Stomach (tissue), 9 donors: ENCODE data around the gene PTHLH. TPM values are rescaled to one million over a fixed set of nuclear protein-coding genes. Genes with fewer than 3 reads are reported as not detected.

Experiments
- DNase-seq, 2 donors: peaks; one replicate each; pipeline versions ENCODE4 v3.0.0 to v3.0.0-alpha.2; 2013 to 2019
- H3K27ac ChIP-seq, 5 donors: fragments of 200-600 bp in 4 of 5; sonication (generic) in 4 of 5; one replicate each; pipeline ENCODE4 v1.5.1; 2013 to 2019; ENCODE audit warnings: mild to moderate bottlenecking in 1 of 5, moderate library complexity in 1 of 5
- H3K27me3 ChIP-seq, 3 donors: fragments of 200-600 bp; sonication (generic); one replicate each; pipeline ENCODE4 v1.5.1; 2017 to 2019; ENCODE audit warnings: mixed run types in 1 of 3
- H3K36me3 ChIP-seq, 4 donors: fragments of 200-600 bp; sonication (generic); 1 replicate in 3 of 4; 2 replicates in 1 of 4; pipeline ENCODE4 v1.5.1; 2016 to 2019
- H3K4me1 ChIP-seq, 4 donors: fragments of 200-600 bp; sonication (generic); one replicate each; pipeline ENCODE4 v1.5.1; 2016 to 2019
- H3K4me3 ChIP-seq, 4 donors: fragments of 200-600 bp; sonication (generic) in 3 of 4; one replicate each; pipeline ENCODE4 v1.5.1; 2016 to 2019; ENCODE audit warnings: mild to moderate bottlenecking in 1 of 4
- H3K9me3 ChIP-seq, 4 donors: fragments of 200-600 bp; sonication (generic); one replicate each; pipeline ENCODE4 v1.5.1; 2016 to 2019
- EP300 ChIP-seq: sonication (generic); formaldehyde crosslinking; IDR thresholded peaks from one replicate; pipeline ENCODE4 v1.6.1; 2017; ENCODE audit warnings: antibody characterized with exemption
- POLR2A ChIP-seq, 4 donors: fragments of 450-650 bp; IDR thresholded peaks; one replicate each; pipeline ENCODE4 v1.6.1; 2016; ENCODE audit warnings: antibody characterized with exemption in 4 of 4, control low read depth in 2 of 4, mild to moderate bottlenecking in 1 of 4, moderate library complexity in 1 of 4
- POLR2AphosphoS5 ChIP-seq, 3 donors: sonication (generic); formaldehyde crosslinking; IDR thresholded peaks; one replicate each; pipeline ENCODE4 v1.6.1; 2016; ENCODE audit warnings: antibody characterized with exemption in 3 of 3
- WGBS, 5 donors: extraction: QIAGEN DNeasy Blood & Tissue Kit in 3 of 5; methylation state at CpG; one replicate each; pipeline versions ENCODE4 v1.1.5 to v1.1.7; 2013 to 2018; 5-methylcytosine and 5-hydroxymethylcytosine counted together
- intact Hi-C: fragments of 100-400 bp; cut with DNase I; formaldehyde crosslinking; loops from one replicate; pipeline ENCODE4 v1.15.1; 2023; ENCODE audit warnings: low total_unique reads
- polyA plus RNA-seq, 3 donors: library from polyadenylated mRNA; stranded (reverse); fragments of 200-250 nt; gene quantifications; one replicate each; pipeline ENCODE4 v1.2.3, GENCODE V29; 2013
- total RNA-seq, 5 donors: library from RNA; depleted of rRNA; stranded (reverse); fragments of >200 nt; gene quantifications; one replicate each; pipeline versions ENCODE4 v1.1.0 to v1.2.3, GENCODE V29; 2014 to 2016
- TF ChIP-seq, protein P1 (sequence below), 7 experiments: fragments of 450-650 bp in 4 of 7; fragments of 200-600 bp in 3 of 7; sonication (generic) in 3 of 7; IDR thresholded peaks; one replicate each; pipeline ENCODE4 v1.5.1; 2016 to 2019; ENCODE audit warnings: antibody characterized with exemption in 7 of 7, control low read depth in 2 of 7, mild to moderate bottlenecking in 1 of 7
- donor health status: healthy with polysubstance abuse.
- donor health status: Bipolar disorder and iron deficiency.
- donor health status: healthy.

PTHLH gene
- total and polyA plus RNA-seq, 8 donors = 0.58 to 4.8 (median 1.7) TPM; not detected in 2

- no peaks in the 10 kb centered on the region for H3K36me3 ChIP-seq
- DNase-seq = no peak
- intact Hi-C loops = no loop called here
- no peak overlapping the region for H3K4me3 ChIP-seq
- no peak for TF ChIP-seq EP300
- TF ChIP-seq, protein P1, sequence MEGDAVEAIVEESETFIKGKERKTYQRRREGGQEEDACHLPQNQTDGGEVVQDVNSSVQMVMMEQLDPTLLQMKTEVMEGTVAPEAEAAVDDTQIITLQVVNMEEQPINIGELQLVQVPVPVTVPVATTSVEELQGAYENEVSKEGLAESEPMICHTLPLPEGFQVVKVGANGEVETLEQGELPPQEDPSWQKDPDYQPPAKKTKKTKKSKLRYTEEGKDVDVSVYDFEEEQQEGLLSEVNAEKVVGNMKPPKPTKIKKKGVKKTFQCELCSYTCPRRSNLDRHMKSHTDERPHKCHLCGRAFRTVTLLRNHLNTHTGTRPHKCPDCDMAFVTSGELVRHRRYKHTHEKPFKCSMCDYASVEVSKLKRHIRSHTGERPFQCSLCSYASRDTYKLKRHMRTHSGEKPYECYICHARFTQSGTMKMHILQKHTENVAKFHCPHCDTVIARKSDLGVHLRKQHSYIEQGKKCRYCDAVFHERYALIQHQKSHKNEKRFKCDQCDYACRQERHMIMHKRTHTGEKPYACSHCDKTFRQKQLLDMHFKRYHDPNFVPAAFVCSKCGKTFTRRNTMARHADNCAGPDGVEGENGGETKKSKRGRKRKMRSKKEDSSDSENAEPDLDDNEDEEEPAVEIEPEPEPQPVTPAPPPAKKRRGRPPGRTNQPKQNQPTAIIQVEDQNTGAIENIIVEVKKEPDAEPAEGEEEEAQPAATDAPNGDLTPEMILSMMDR (IDR thresholded peaks at IDR 0.05) = no peak
- no peak for TF ChIP-seq POLR2AphosphoS5 (IDR thresholded peaks at IDR 0.05)
- TF ChIP-seq POLR2A (IDR thresholded peaks at IDR 0.05) = no peak
- no peak overlapping the region for H3K27ac ChIP-seq
- no peaks in the 10 kb centered on the region for H3K9me3 ChIP-seq
- no peaks in the 10 kb centered on the region for H3K27me3 ChIP-seq
- H3K4me1 ChIP-seq = no peaks in the 10 kb centered on the region
- WGBS, 5 donors = 85 to 93% (median 92%) methylated on average over 4 of the region's 4 CpGs
Measured at GRCh38 chr12:27953348-27953747, 19.2 kb downstream of the PTHLH start.

DNA sequence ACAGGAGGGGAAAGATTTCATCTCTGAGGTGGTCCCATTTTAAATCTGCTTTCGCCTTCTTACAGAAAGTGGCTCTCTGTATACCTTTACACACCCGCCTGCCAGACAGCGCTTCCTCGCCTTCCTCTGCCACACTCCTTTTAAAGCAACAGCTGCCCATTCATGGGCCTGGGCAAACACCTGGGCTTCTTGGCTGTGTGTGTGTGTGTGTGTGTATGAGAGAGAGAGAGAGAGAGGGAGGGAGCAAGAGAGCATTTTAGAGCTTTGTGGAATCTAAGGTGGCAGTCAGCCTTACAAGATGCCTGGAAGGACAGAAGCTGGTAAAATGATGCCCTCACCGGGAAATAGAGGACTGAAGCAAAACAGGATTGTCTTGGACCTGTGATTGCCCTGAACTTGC, 20.0 kb downstream of the PTHLH start:
- 53 to 79% (median 64%) methylated on average over 5 of the region's 5 CpGs for WGBS, 5 donors
- intact Hi-C loops = no loop called here
- Histone ChIP-seq H3K4me1 (no peaks in the 10 kb centered on the region), H3K27ac (no peak overlapping the region), H3K4me3 (no peak overlapping the region), H3K36me3 (no peaks in the 10 kb centered on the region), H3K9me3 (no peaks in the 10 kb centered on the region), H3K27me3 (no peaks in the 10 kb centered on the region)
- no peak for DNase-seq
- TF ChIP-seq EP300 = no peak
- no peak for TF ChIP-seq POLR2AphosphoS5 (IDR thresholded peaks at IDR 0.05)
- TF ChIP-seq, protein P1 (IDR thresholded peaks at IDR 0.05) = no peak
- TF ChIP-seq POLR2A (IDR thresholded peaks at IDR 0.05) = no peak

DNA sequence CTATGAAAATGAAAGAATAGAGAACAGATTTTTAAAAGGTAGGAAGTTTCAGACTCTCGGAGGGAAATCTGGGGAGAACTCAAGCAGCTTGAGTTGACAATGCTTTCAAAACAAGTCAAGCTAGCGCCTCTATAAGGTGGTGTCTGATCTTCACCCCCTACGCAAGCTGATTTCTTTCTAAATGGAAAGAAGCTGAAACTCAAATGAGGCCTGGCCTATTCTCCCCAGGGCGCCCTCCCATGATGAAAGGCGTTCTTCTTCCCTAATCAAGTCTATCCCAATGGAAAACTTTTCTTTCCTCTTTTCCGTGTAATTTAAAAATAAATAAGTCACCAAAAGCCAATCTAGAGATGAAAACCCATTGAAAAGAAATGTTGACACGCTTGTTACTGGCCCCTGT, 20.6 kb downstream of the PTHLH start:
- Histone ChIP-seq H3K27ac (no peak overlapping the region), H3K4me1 (no peaks in the 10 kb centered on the region), H3K9me3 (no peaks in the 10 kb centered on the region), H3K27me3 (no peaks in the 10 kb centered on the region), H3K4me3 (no peak overlapping the region), H3K36me3 (no peaks in the 10 kb centered on the region)
- TF ChIP-seq, protein P1 (IDR thresholded peaks at IDR 0.05) = no peak
- no peak for TF ChIP-seq EP300
- 71 to 84% (median 82%) methylated on average over 7 of the region's 7 CpGs for WGBS, 5 donors
- intact Hi-C loops = no loop called here
- no peak for DNase-seq

- intact Hi-C loops = no loop called here
- no peaks in the 10 kb centered on the region for H3K27me3 ChIP-seq
Measured at GRCh38 chr12:27946421-27946820, 26.1 kb downstream of the PTHLH start.

More at GRCh38 chr12:27946421-27946820, 26.1 kb downstream of the PTHLH start:
- Histone ChIP-seq H3K27ac (no peak overlapping the region), H3K4me3 (no peak overlapping the region), H3K4me1 (no peaks in the 10 kb centered on the region), H3K36me3 (no peaks in the 10 kb centered on the region), H3K9me3 (no peaks in the 10 kb centered on the region)
- whole genome bisulfite sequencing, 5 donors = 83 to 93% (median 89%) methylated on average over 1 of the region's 1 CpG
- TF ChIP-seq POLR2AphosphoS5 (IDR thresholded peaks at IDR 0.05) (no peak), POLR2A (IDR thresholded peaks at IDR 0.05) (no peak), EP300 (no peak)
- TF ChIP-seq, protein P1 (IDR thresholded peaks at IDR 0.05) = no peak
- DNase-seq = no peak
